Measurements from ENCODE around the gene FAM229B.

GRCh38 chr6:112149719-112150263 lies 62.4 kb downstream of the FAM229B start:
- TF ChIP-seq POLR2A (IDR thresholded peaks at IDR 0.05): no peak
- TF ChIP-seq CTCF (IDR thresholded peaks at IDR 0.05): no peak

All from body of pancreas (tissue), 4 donors.